B cell (primary cell): Measurements from ENCODE around the gene GLCE.

ENCODE experiments used
- EZH2 ChIP-seq: IDR thresholded peaks from 2 replicates; pipeline ENCODE4 v1.6.1; 2012; ENCODE audit warnings: borderline replicate concordance, low read depth, mild to moderate bottlenecking, moderate library complexity, low read length; ENCODE audit not compliant: insufficient read depth, poor library complexity, severe bottlenecking
- TF ChIP-seq, protein P1 (sequence below): fragments of 200-600 bp; IDR thresholded peaks from one replicate; pipeline ENCODE4 v1.8.0; 2022; ENCODE audit warnings: antibody characterized with exemption, mild to moderate bottlenecking

DNA sequence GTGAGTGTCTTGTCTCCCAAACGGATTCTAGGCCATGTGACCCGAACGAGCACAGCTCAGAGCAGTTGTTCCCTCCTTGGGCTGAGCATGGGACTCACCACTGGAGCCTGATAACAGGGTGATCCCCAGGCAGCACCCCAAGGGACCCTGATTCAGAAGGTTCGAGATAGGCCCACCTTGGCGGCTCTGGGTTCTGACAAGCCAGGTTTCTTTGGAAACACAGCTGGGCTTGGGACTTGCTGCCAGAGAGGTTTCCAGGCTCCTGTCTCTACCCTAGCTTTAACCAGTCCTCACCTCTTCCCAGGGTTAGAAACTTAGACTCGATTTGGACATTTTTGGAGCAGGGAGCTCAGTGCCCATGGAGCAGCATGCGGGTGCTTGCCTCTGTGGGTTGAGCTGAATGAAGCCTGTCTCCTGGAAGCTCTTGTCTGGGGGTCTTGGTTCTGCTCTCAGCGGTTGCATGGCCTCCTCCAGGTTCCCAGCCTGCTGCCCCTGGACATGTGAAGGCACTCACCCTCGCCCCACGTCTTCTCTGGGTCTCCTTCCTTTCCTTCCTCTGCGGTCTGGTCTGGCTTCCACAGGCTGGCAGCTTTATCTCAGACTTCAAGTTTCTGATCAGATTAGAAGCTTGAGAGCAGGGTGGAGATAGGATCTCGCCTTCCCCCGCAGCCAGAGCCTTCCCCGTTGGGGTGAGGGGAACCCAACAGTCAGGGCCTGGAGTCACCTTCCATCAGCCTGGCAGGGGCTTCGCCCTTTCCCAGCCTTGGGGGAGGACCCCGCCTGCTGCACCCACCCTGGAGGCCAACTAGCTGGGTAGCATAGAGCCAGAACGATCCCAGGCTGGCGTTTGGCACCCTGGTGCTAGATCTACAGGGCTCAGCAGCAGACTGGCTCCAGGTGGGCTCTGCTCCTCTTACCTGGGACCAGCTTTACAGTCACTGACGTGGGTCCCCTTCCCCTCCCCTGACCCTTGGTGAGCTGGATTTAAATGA lies 159.2 kb downstream of the GLCE start:
- TF ChIP-seq, protein P1, sequence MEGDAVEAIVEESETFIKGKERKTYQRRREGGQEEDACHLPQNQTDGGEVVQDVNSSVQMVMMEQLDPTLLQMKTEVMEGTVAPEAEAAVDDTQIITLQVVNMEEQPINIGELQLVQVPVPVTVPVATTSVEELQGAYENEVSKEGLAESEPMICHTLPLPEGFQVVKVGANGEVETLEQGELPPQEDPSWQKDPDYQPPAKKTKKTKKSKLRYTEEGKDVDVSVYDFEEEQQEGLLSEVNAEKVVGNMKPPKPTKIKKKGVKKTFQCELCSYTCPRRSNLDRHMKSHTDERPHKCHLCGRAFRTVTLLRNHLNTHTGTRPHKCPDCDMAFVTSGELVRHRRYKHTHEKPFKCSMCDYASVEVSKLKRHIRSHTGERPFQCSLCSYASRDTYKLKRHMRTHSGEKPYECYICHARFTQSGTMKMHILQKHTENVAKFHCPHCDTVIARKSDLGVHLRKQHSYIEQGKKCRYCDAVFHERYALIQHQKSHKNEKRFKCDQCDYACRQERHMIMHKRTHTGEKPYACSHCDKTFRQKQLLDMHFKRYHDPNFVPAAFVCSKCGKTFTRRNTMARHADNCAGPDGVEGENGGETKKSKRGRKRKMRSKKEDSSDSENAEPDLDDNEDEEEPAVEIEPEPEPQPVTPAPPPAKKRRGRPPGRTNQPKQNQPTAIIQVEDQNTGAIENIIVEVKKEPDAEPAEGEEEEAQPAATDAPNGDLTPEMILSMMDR, result no peak
- TF ChIP-seq EZH2, result no peak
